ENCODE data around the gene TRIM9.

The TRIM9 gene

DNA sequence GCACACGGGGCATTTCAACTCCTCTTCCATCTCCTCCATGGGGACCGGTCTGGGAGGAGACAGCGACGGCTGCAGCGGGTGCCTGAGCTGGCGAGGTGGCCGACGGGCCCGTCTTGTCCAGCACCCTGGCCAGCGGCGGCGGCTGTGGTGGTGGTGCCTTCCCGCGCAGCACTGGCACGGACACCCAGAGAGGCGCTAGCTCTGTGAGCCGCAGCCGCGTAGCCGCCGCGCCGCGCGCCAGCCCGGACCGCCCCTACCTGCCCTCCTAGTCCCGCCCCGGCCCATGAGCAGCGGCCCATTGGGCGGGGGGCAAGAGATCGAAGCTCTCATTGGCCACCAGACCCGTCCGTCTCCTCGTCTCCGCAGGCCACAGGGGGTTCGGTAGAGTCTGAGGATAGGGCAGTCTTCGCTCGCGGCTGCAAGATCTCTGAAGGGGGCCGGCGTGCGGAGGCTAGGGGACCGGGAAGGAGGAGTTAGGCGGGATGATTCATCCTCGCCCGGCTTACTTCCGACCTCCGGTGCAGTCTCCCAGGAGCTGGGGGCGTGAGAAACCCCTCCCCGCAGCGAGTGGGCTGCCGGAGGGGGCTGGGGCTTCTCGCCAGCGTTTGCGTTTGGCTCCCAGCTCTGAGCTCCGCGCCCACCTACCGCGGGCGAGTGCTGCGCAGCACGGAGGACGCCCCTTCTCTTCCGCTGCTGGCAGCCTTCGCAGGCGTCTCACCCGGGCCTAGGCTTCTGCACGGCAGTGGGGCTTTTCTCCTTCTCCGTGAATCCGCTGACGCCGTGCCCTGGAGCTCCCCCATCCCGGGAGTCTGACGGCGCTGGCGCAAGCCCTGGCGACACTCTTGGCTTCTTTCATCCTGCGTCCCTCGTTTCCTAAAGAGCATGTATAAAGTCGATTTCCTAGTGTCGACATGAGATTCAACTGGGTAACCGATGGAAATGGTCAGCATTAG is at the start of gene TRIM9:
Gene TRIM9 (minus strand): TSS at position 205 of the 953 bp plus-strand sequence. CDS start 166 bp downstream, at position 39.
- DNase-seq = peak; percentile 90

GRCh38 chr14:51140856-51141255 is 46.0 kb upstream of the TRIM9 start:
- DNase-seq = no peak

DNA sequence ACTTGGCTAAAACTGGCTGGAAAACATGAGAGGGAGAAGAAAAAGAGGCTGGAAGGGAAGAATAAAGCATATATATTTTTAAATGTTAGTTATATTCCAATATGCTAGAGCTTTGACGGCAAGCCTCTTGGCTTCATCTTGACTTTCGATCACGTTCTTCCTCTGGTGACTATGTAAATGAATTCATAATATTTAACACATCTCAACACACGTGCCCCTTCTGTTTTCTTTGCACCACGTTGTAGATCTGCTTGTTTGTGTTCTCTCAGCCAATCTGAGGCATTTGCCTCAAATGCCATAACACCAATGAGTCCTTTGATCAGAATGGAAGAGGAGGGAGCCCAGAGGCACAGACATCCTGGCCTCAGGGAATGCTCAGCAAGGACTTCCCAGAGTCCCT is 45.4 kb upstream of the TRIM9 start:
- DNase-seq = no peak

DNA sequence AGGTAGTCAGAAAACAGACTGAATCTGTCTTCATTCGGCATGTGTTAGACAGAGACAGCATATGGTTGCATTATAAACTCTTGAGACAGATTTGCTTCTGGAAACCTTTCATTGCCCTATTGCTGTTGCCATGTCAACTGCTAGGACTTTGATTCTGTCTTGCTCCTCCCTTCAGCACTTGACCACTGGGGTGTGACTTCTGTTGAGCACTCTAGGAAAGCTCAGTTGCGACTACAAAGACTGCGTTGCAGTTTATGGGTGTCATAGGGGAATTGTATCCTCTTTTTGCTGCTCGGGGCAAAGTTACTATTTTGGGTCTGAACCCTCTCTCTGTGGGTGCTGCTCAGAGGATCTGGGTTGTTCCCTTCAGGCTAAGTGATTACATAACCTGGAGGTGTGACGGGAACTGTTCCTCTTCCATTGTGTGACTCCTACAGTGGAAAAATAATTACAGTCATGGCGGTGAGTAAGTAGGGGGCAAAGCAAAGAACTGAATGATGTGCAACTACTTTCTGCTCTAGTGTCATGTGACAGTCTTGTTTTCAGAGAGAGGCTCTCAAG is 44.3 kb upstream of the TRIM9 start:
- DNase-seq = no peak

DNA sequence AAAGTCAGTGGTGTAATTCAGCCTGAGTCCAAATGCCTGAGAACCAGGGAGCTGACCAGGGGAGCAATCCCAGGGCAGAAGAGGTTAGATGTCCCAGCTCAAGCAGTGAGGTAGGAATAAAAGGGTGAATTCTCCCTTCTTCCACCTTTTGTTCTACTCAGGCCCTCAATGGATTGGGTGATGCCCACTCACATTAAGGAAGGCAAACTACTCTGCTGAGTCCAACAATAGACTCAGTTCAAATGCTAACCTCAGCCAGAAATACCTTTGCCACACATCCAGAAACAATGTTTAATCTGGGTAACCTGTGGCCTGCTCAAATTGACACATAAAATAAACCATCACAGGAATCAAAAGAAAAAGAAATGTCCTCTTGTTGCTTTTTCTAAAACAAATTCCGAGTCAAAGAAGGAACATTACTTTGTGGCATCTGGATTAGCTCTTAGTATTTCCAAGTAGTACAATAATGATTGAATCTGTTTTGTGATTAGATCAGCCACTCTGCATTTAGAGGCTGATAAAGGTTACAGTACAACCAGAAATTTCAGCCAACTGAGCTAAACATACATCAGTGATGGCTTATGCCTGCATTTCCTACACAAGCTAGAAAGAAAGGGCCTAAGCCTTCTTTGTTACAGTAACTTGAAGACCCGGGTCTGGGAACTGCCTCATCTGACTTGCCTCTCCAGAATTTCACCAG is 43.6 kb upstream of the TRIM9 start:
- no peak for DNase-seq

DNA sequence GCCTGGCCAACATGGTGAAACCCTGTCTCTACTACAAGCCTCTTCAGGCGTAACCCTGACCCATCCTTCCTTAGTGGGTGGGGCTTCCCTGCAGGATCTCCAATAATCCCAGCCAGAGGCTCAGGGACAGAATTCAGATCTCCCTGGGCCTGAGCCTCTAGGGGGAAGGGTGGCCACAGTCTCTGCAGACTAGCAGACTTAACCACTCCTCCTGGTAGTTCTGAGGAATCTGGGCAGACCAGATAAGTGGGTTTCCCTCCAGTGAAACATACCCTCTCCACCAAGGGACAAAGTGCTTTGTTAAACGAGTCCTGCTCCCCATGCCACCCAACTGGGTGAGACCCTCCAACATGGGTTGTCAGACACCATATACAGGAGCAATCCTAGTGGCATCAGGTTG is 36.6 kb upstream of the TRIM9 start:
- DNase-seq = no peak

GRCh38 chr14:51129130-51129529 is 34.2 kb upstream of the TRIM9 start:
- DNase-seq = no peak

DNA sequence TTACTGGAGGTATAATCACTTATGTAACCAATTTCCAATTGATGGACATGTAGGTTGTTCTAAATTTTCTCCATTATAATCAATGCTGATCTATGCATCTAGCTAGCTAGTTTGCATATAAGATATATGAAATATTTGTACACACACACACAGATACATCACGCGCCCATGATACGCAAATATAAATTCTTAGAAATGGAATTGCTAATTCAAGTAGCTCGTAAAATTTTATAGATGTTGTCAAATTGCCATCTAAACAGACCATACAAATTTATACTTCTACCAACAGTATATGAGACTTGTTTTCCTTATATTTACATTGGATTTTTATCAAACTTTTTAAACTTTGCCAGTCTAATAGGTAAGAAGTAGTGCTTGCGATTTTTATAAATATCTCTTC is 29.1 kb upstream of the TRIM9 start:
- DNase-seq = no peak

DNA sequence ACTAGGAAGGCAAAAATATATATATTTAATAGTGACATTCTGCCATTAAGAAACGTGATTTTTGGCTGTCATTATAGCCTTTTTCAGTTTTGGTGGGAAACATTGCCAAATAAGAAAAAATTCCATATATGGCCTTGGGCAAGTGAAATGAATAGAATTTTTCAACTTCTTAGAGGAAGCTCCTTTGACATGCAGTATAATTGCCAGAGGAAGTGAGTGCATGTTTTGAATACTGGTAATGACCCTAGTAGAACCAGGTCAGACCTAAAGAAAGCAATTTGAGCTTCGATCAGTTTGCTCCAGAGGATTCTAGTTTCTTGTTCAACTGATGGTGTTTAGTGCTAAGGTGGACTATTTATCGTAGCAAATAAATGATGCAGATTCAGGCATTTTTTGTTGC is 26.2 kb upstream of the TRIM9 start:
- no peak for DNase-seq

DNA sequence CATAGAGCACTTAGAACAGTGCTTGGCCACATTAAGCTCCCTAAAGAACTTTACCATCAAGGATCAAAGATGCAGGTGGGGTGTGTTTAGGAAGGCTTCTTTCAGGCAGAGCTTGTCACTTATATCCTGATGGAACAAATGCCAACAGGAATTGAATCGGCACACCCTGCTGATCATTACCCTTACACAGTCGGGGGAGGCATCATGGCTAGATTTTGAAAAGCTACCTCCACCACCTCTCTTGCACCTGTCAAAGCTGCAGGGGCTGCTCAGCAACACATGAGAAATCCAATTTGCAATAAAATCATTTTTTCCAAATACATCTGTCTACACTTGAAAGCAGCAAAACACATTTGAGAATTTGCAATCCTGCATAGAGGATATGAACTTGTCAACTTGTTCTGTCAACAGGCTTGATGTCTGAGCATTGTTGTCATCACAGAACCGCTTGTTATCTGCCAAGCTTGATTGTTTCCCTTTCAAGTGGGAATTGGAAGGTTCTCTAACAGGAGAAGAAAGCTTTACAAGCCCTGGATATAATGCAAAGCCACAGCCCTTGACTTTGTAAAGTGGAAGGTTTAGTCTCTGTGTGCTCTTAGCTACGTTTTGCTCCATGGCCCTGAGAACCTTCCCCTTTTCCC is 24.6 kb upstream of the TRIM9 start:
- no peak for DNase-seq

DNA sequence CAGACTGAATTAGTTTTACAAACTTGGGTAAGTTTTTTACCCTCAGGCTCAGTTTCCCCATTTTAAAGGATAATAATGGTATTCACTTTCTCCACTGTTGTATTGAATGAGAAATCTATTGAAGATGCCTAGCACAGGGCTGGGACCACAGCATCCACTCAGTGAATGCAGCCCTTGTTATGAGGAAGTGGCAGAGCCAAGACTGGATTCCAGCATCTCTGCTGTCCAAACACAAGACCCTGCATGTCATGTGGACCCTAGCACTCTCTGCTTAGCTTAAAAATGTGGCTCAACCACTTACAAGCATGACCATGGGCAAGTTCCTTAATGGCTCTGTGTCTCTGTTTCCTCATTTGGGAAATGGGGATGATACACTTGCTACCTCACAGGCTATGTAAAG is 24.1 kb upstream of the TRIM9 start:
- no peak for DNase-seq

- DNase-seq = no peak
Measured at GRCh38 chr14:51117593-51117992, 22.7 kb upstream of the TRIM9 start.

DNA sequence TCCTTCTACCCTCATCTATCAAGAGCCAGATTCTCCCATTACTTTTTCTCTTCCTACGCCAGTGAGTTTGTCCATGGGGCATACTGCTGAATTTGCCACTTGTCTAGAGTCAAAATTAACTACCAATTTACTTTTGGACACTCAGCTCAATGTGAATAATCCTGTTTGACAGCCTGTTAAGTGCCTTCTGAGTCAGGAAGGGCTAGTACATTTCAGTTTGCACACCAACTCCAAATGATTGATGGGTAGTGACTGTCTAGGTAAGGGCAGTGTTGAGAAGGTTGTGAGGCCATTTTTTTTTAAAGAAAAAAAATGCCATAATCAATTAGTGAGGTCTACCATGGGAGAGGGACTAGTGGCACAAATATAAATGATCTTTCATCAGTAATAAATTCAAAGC is 21.8 kb upstream of the TRIM9 start:
- no peak for DNase-seq

DNA sequence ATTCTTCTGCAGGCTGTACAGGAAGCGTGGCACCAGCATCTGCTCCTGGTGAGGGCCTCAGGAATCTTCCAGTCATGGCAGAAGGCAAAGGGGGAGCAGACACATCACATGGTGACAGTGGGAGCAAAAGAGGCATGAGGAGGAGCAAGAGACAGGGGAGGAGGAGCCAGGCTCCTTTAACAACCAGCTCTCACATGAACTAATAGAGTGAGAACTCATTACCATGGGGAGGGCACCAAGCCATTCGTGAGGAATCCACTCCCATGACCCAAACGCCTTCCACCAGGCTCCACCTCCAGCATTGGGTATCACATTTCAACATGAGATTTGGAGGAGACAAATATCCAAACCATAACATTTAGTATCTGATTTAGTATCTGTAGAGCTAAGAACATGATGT is 14.7 kb upstream of the TRIM9 start:
- DNase-seq = no peak

GRCh38 chr14:51107801-51108200 is 12.9 kb upstream of the TRIM9 start:
- no peak for DNase-seq

DNA sequence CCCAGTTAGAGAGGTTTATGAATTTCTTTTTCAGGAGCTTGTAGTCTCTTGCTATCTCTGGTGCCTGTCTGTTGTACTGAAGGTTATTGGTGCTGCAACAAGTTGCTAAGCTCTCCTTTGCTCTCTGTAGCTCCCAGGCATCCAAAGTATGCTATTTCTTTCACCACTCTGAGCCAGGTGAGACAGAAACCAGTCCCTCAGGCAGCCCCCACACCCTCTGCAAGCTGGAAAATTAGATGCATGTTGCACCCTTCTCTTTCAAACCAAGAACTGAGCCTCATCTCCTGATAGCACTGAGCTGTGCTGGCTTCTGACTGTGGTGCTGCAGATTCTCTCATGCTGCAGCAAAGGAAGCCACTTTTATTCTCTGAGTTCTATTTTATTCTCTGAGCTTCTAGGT is 9.6 kb upstream of the TRIM9 start:
- no peak for DNase-seq

DNA sequence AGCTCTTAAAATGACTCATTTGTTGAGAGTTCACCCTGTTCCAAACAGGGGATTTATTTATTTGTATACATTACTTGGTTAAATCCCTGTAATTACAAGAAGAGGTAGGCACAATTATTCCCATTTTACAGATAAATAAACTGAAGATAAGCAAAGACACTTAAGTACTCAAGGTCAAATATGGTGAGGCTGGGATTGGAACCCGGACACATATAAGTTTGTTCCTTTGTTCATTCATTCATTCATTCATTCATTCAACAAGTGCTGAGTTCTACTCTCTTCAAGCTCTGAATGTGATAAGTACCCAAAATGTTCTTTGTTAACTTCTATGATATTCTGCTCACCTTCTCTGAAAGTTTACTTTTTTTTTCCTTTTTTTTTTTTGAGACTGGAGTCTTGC is 2.4 kb upstream of the TRIM9 start:
- DNase-seq = no peak

GRCh38 chr14:51096870-51097269 is 2.0 kb upstream of the TRIM9 start:
- no peak for DNase-seq

DNA sequence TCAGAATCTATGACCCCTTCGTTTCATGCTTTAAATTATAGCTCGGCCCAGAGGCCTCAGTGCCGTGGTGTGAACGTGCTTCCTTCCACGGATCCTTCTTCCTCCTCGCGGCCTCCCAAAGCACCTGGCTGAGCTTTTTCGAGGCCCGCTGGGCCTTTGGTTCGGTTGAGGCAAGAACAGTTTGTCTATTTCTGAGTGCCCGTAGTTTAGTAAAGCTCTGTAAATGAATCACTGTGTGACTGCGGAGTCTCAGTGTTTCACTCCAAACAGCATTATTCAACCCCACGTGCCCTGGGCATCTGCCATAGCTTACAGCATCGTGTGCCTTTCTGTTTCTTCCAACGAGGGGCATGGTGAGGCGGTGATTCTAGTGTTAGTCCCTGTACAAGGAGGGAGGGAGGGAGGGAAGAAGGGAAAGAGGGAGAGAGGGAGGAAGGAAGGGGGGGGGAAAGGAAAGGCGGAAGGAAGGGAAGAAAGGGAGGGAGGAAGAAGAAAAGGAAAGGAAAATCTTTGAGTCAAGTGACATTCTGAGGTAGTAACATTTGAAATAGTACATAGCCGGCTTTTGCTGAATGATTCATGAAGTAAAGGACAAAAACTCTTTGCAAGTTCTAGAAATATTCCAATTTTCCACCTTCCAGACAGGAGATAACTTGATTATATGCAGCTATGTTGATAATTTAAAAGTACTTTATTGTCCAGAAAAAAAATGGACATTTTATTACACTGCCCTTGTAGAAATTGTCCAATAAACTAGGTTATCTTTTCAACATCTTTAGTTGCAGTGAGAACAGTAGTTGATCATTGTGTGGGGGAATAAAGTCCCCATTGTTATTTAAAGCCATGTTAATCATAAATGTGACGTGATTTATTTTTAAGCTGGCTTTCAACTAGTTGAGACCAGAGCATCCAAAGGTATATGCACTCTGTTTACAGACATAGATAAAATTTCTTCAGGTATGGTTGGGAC is 1.2 kb upstream of the TRIM9 start:
- no peak for DNase-seq

GRCh38 chr14:51094282-51094821 is 553 bp downstream of the TRIM9 start:
- peak; percentile 15 for DNase-seq

- DNase-seq = peak; percentile 44
Measured at GRCh38 chr14:51093371-51094281, 1.3 kb downstream of the TRIM9 start.
